ENCODE measurements around the gene GHITM.
"Not testable (repeated sequence)": the region's sequence is repeated elsewhere in the genome, so short reads cannot be mapped to it uniquely, and the experiment has no call there.

GHITM gene, protein sequence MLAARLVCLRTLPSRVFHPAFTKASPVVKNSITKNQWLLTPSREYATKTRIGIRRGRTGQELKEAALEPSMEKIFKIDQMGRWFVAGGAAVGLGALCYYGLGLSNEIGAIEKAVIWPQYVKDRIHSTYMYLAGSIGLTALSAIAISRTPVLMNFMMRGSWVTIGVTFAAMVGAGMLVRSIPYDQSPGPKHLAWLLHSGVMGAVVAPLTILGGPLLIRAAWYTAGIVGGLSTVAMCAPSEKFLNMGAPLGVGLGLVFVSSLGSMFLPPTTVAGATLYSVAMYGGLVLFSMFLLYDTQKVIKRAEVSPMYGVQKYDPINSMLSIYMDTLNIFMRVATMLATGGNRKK

DNA sequence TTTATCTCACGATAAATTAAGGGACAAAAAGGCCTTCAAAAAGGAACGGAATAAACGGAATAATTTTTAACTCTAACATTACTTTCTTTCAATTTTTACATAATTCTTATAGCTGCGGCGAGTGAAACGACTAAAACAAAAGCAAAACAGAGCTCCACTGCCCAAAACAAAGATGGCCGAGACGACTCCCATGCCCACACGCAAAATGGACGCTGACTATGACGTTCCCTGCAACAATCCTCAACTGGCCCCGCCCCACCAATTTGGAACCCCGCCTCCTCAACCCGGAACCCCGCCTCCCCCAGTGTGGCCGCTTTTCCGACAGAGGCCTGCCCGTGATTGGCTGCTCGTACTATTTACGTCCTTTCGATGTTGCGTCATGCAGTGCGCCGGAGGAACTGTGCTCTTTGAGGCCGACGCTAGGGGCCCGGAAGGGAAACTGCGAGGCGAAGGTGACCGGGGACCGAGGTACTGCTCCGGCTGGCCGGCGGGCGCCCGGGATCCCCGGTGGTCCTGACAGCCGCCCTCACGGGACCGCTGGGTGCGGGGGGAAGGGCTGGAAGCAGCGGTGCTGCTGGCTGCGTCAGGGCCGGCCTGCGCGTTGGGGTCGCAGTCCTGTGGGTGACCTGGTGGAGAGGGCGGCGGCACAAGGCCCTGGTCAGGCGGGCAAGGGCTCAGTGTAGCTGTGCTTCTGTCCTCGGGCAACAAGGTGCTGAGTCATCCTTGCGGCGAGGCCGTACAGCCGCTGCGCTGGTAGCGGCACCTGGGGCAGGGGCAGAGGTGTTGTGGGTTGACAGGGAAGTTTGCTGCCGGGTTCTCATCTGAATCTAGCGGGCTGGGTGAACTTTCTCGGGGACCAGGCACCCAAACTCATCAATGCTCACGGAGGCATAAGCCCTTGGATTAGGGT lies at the start of gene GHITM:
Gene GHITM (plus strand): TSS at position 384 of the 910 bp plus-strand sequence. CDS start 1,992 bp downstream, outside the sequence.
- DNase-seq, result peak; percentile 98 to 100 (median 99)

DNA sequence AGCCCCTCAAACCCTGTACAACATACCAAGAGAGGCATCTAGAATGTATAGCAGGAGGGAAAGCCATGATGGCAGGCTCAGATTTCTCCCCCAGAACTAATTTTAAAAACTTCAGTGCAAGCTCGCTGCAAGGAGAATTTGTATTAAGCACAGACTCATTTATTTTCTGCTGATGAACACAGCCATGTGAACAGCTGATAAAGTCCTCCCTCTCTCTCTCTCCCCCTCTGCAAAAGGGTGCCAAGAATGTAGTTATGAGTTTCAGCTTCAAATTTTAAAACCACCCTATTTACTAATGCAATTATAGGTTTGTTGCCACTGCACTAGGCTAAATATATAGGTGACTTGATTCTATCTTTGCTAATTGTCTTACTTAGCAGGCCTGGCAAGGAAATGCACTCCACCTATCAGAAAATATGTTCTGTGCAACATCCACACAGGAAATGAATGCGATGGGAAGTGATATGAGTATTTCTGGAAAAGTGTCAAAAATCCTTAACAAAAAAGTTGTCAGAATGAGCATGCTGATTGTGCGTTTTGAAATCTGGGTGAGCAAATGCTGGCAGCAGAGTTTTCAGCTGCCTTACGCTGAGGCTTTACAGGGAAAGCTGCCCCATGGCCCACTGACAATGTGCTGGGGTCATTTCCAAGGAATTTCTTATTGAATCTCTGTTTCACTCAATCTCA lies 43.4 kb upstream of the GHITM start:
- DNase-seq, result no peak

DNA sequence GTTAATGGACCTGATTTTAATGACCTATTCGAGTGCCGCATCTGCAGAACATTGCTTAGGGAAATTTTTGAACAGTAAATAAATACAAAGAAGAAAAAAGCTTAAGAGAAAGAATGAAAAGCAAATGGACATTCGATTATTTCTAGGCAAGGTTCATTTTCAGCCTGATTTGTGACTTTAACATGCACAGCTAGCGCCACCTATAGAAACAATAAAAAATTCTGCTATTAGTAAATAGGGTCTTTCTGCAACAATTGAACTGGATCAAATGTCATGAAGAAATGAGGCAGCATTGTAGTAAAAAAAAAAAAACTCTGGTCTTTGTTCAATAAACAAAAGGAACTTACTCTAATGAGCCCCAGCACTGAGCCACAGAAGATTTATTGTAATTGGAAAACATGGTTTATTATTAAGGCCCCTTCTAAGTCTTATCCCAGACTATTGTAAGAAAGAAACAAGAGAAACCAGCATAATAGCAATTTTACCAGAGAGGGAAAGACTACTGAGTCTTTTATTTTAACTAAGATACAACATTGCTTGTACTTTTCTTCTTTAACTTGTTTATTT lies 41.4 kb upstream of the GHITM start:
- DNase-seq, result no peak

DNA sequence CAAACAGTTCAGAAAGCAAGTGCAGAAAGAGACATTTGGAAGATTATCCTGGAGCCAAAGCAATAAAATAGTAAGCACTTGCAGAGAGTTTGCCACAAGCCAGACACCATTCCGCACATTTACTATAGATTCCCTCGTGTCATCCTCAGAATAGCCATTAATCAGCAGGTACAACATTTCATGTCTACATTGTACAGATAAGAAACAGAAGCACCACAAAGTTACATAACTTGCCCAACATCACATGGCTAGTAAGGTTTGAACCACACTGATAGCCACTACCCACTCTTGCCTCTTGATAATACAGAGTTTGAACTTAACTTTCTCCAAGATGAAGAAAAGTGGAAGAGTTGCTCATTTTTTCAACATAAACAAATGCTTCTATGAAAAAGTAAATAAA lies 40.6 kb upstream of the GHITM start:
- DNase-seq, result no peak

DNA sequence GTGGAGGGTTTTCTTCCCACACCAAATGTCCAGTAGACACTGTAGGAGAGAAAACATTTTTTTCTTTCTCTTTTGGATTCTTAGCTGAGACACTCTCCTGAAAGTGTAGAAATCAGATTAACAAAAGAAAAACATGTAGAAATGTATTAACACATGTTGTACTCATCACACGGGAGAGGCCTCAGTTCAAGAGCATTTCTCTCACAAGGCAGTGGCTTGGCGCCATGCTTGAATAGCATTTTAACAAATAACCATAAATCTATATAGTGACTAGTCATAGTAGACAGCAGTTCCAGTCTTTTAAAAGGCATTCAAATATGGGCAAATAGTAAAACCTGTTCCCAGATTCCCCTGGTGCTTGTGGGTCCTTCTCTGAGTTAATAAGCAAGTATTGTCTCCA lies 38.3 kb upstream of the GHITM start:
- DNase-seq, result no peak

DNA sequence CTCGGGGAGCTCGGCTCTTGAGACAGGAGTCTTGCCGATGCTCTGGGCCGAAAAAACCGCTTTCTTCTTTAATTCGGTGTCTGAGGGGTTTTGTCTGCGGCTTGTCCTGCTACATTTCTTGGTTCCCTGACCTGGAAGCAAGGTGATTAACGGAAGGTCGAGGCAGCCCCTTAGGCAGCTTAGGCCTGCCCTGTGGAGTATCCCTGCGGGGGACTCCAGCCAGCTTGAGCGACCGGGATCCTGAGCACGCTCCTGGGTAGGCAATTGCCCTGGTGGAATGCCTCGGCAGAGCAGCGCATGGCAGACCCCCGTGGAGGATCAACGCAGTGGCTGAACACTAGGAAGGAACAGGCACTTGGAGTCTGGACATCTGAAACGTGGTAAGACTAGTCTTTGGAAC lies 30.5 kb upstream of the GHITM start:
- DNase-seq, result no peak

DNA sequence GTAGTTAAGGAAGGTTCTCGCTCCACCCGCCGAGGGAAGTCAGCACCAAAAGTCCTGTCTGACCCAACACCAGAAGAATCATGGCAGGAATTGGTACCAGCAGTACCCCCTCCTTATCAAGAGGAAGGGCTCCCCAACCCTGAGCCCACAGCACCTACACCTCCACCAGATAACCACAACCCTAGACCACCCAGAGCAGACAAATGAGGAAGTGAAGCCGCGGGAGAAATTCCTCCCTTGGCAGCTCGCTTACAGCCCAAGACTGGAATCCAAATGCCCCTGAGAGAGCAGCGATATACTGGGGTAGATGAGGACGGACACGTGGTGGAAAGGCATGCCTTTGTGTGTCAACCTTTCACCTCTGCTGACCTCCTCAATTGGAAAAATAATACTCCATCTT lies 29.5 kb upstream of the GHITM start:
- DNase-seq, result not testable (repeated sequence)

DNA sequence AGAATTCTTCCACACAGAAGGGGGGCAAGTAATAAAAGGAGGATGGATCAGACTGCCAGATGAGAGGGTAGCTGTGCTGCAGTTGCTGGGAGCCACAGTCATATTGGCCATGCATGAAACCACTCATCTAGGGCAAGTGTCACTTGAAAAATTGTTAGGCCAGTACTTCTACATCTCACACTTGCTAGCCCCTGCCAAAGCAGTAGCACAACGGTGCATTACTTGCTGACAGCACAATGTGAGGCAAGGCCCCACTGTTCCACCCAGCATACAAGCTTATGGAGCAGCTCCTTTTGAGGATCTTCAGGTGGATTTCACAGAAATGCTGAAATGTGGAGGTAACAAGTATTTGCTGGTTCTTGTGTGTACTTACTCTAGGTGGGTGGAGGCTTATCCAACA lies 25.8 kb upstream of the GHITM start:
- not testable (repeated sequence) for DNase-seq

DNA sequence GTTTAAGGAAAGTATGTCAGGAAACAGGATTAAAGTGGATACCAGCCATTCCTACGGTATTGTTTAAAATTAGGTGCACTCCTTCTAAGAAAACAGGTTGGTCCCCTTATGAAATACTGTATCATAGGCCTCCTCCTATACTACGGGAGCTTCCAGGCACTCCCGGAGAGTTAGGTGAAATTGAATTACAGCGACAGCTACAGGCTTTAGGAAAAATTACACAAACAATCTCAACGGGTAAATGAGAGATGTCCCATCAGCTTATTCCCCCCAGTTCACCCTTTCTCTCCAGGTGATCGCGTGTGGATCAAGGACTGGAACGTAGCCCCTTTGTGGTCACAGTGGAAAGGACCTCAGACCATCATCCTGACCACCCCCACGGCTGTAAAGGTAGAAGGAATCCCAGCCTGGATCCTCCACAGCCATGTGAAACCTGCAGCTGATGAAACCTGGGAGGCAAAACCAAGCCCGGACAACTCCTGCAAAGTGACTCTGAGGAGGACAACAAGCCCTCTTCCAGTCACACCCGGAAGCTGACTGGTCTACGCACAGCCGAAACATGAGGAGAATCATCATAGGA lies 25.1 kb upstream of the GHITM start:
- DNase-seq, result no peak

DNA sequence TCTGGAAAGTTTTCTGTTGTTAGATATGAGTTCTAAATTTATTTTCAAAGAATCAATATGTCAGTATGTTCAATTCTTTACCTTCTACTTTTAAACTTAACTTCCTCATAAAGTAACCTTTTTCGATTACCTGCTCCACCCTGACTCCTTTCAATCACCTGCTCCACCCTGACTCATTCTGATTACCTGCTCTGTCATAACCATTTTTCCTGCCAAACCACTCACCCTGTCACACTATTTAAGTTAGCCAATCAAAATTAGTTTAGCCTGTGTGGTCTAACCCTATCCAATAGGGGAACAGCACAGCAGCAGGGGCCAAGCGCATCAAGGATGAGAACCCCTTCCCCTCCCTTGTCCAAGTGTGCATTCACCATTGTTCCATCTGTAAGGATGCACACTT lies 22.1 kb upstream of the GHITM start:
- DNase-seq, result not testable (repeated sequence)

DNA sequence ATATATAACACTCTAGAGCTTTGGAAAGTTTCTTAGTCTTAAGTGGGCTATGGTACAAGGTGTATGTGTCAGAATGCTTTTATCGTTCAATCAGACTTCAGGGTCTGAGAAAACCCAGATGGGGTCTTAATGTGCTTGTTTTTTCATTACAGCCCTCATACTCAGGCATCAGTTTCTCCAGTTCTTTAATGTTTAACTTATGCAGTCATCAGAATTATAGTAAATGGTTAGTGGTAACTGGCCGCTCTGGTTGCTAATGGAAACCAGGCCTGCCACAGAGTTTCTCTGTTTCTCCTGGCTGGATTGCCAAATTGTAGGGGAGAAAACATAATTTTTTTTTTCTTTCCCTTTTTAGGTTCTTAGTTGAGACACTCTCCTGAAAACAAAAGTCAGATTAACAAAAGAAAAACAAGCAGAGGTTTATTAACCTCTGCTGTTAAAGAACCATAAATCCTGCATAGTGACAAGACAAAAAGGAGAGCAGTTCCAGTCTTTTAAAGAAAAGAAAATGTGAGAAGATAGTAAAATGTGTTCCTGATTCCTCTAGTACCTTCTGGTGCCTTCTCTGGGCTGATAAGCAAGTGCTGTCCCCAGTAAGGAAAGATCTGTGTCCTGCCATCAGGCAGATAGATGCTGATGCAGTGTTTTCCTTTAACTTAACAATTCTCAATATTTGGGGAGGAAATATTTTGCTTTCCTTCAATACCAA lies 21.5 kb upstream of the GHITM start:
- DNase-seq, result no peak

DNA sequence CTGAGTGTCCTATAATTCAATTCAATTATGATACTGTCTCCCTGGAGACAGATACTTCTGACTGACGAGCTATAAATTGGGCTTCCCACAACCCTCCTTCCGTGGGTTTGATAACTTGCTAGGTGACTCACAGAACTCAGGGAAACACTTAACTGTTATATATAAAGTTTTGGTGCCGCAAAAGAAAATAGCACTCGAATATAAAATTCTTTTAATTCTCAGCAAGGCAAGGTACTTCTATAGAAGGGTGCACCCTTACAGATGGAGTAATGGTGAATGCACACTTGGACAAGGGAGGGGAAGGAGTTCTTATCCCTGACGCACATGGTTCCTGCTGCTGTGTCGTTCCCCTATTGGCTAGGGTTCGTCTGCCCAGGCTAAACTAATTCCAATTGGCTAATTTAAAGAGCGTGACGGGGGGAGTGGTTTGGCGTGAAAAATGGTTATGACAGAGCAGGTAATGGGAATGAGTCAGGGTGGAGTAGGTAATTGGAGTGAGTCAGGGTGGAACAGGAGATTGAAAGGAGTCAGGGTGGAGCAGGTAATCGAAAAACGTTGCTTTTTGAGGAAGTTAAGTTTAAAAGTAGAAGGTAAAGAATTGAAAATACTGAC lies 20.8 kb upstream of the GHITM start:
- no peak for DNase-seq

DNA sequence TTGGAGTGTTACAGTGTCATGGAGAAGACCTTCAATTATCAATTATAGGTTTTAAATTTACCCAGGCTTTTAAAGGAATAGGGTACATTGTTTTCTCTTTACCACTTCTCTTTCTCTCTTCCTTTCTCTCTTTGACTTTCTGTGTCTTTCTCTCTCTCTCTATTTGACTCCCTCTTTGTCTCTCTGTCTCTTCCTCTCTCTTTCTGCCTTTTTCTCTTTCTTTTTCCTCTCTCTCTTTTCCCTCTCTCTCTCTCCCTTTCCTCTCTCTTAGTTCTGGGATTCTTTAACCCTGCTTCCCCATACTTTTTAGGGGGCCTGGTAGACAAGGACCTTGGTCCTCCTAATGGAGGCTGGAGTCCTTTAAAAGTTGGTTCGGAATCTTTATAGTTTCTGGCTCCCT lies 15.9 kb upstream of the GHITM start:
- DNase-seq, result no peak

DNA sequence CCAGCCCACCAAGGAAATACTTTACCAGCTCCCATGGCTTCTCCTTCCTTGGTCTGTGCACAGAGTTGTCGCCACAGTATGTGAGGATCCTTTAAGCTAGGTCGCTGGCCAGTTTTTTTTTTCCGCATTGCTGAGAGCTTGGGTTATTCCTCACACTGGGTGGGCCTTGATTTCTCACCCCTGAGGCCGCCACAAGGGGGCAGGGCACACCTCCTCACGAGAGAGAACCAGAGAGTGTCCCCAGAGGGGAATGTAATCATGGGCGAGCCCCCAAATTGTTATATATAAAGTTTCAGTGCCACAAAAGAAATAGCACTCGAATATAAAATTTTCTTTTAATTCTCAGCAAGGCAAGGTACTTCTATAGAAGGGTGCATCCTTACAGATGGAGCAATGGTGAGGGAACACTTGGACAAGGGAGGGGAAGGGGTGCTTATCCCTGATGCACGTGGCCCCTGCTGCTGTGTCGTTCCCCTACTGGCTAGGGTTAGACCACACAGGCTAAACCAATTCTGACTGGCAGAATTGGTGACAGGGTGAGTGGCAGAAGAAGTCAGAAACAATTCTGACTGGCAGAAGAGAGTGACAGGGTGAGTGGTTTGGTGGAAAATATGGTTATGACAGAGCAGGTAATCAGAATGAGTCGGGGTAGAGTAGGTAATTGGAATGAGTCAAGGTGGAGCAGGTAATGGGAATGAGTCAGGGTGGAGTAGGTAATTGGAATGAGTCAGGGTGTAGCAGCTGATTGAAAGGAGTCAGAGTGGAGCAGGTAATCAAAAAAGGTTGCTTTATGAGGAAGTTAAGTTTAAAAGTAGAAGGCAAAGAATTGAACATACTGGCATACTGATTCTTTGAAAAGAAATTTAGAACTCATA lies 13.2 kb upstream of the GHITM start:
- not testable (repeated sequence) for DNase-seq

DNA sequence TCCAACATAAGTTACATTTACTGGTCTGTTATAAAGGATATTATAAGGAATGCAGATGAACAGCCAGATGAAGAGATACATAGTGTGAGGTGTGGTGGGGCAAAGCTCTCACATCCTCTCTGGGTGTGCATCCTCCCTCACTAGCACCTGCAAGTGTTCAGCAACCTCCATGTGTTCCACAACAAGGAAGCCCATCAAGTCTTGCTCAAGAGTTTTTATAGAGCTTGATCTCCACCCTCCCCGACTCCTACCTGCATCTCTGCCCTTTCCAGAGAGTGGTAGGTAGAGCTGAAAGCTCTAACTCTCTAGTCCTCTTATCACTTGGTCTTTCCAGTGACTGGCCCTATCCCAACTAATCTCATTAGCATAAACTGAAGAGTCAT lies 12.5 kb upstream of the GHITM start:
- DNase-seq, result no peak

DNA sequence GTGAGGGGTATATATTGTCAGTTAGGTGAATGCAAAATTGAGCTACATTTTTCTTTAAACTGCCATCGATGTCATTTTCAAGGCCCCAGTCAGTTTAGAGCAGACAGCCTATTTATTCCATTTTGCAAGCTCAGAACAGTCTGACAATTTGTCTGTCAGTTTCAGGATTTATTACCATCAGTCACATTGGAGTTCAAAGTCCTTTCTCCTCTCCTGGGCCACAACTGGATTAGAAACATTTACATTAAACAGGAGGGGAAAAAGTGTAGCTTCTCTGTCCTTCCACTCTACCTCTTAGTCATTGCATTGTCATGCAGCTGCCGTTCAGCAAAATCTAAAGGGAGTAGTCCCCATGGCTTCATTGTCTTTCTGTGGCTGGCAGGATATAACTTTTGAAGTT lies 3.5 kb upstream of the GHITM start:
- DNase-seq, result no peak

DNA sequence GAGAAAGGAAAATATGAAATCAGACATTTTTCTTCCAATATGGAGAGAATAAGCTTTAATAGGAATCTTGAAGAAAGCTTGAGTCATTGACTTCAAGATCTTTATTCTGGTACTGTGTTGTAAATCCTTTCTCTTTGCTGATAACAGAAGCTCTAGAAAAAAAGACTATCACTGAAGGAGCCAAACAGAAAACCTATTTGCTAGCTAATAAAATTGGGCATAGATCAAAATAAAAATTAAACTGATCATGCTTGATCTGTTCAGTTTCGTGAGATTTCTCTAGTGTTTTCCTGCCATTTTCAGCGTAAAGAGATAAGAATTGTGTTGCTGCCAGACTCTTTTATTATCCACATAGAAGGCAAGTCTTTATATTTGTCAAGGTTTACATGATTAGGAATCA lies 1.5 kb upstream of the GHITM start:
- no peak for DNase-seq

DNA sequence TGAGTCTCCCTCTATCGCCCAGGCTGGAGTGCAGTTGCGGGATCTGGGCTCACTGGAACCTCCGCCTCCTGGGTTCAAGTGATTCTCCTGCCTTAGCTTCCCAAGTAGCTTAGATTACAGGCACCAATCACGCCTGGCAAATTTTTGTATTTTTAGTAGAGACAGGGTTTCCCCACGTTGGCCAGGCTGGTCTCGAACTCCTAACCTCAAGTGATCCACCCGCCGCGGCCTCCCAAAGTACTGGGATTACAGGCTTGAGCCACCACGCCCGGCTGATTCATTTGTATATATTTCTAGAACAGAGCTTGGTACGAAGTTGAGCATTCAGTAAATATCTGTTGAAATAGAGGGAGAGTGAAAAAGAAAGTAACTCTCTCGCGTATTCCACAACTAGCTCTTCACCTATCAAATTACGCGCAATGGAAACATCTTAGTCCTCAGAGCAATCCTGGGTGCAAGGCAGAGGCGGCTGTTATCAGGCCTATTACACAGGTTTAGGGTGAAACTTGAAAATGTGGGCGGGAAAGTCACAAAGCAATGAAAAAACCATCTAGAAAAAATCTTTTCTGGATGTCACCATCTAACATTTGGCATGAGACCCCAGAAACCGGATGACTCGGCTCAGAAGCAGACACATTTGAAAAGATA lies 707 bp upstream of the GHITM start:
- DNase-seq, result peak in 1 of 6 experiments; percentile 17

DNA sequence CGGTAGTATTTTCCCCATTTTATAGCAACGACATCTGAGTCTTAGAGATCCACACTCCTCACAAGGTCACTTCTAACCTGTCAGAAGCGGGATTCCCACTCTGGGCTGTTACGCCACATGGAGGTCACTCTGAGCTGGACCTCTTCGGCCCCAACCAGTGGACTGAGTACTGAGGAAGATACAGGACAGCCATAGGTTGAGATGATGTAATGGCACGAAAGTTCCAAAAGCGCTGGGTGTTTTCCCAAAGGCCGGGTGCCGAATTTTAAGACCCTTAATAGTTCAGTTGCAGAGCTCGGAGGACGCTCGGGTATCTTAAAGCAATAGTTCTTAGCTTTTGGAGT lies 699 bp downstream of the GHITM start:
- DNase-seq, result no peak

DNA sequence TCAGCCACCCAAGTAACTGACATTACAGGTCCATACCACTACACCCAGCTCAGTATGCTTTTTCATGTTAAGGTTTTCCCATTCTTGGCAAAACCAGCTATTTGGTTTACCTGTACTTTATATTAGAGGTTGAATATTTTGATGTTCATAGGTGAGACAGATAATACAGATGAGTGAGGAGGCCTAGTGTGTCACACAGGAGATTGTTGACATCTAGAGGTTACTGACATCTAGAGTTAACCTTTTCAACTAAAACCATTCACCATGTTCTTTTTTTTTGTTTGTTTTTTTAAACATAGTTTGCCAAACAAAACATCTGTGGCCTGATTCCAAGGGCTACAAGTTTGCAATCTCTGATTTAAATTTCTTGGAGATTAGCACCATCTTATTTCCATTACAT lies 8.0 kb downstream of the GHITM start:
- no peak for DNase-seq

All from stimulated activated naive CD4-positive, alpha-beta T cell (primary cell).